SK-N-SH (cell line): ENCODE measurements around the gene EFTUD2. TPM values are rescaled to one million over a fixed set of nuclear protein-coding genes. Genes with fewer than 3 reads are reported as not detected.
A peak's percentile ranks its signal among the peaks of the same experiment; 100 is the strongest.

Source experiments
- CTCF ChIA-PET: fragments of 300-600, 350-600 bp; formaldehyde crosslinking; extraction: SDS; loops from one replicate; lab custom pipeline; 2021; lab: Yijun Ruan, JAX
- POLR2A ChIA-PET: fragments of 350-600 bp; sonication (Branson Sonifier 250); formaldehyde crosslinking; extraction: SDS; loops from one replicate; lab custom pipeline; 2020; ENCODE audit warnings: antibody characterized with exemption, inconsistent platforms; lab: Yijun Ruan, JAX
- DNase-seq: peaks from one replicate; pipeline ENCODE4 v3.0.0; 2012
- H2AFZ ChIP-seq: fragments of 200-600 bp; sonication (generic); 2 replicates; pipeline ENCODE4 v1.8.1; 2016; ENCODE audit warnings: antibody characterized with exemption, mild to moderate bottlenecking, low read depth
- H3F3A ChIP-seq: fragments of 200-600 bp; sonication (generic); replicated peaks from 2 replicates; pipeline ENCODE3; 2016; ENCODE audit warnings: antibody characterized with exemption, mild to moderate bottlenecking; ENCODE audit not compliant: insufficient read depth
- H3K27ac ChIP-seq, 2 experiments: fragments of 200-500 bp in 1 of 2; fragments of 200-600 bp in 1 of 2; sonication (Bioruptor generic) in 1 of 2; sonication (generic), shearing (Covaris generic) in 1 of 2; 2 replicates each; pipeline versions ENCODE4 v1.5.1 to v1.6.1; 2014 to 2016; ENCODE audit warnings: low read depth in 2 of 2, inconsistent platforms in 1 of 2, low read length in 1 of 2, mild to moderate bottlenecking in 1 of 2, mixed read lengths in 1 of 2
- H3K27me3 ChIP-seq: fragments of 200-600 bp; sonication (generic), shearing (Covaris generic); 2 replicates; pipeline ENCODE4 v1.6.1; 2016; ENCODE audit warnings: mixed run types; ENCODE audit not compliant: insufficient read depth
- H3K36me3 ChIP-seq, 2 experiments: fragments of 200-500 bp in 1 of 2; fragments of 200-600 bp in 1 of 2; sonication (Bioruptor generic) in 1 of 2; sonication (generic) in 1 of 2; replicated peaks in 1 of 2; 2 replicates each; pipeline versions ENCODE3 to v1.5.1; 2014 to 2016; ENCODE audit warnings: low read length in 1 of 2, mild to moderate bottlenecking in 1 of 2; ENCODE audit not compliant: insufficient read depth in 2 of 2, control insufficient read depth in 1 of 2
- H3K4me1 ChIP-seq, 2 experiments: fragments of 200-500 bp in 1 of 2; fragments of 200-600 bp in 1 of 2; sonication (Bioruptor generic) in 1 of 2; sonication (generic), shearing (Covaris generic) in 1 of 2; 2 replicates each; pipeline versions ENCODE4 v1.5.1 to v1.6.1; 2014 to 2016; ENCODE audit warnings: low read depth in 1 of 2, low read length in 1 of 2, mixed run types in 1 of 2; ENCODE audit not compliant: insufficient read depth in 2 of 2, control insufficient read depth in 1 of 2
- H3K4me2 ChIP-seq: fragments of 200-600 bp; sonication (generic), shearing (Covaris generic); 2 replicates; pipeline ENCODE4 v1.6.1; 2017; ENCODE audit warnings: mixed run types
- H3K4me3 ChIP-seq, 2 experiments: fragments of 200-500 bp in 1 of 2; fragments of 200-600 bp in 1 of 2; sonication (Bioruptor generic) in 1 of 2; sonication (generic), shearing (Covaris generic) in 1 of 2; 2 replicates each; pipeline versions ENCODE4 v1.5.1 to v1.8.1; 2014 to 2016; ENCODE audit warnings: low read depth in 2 of 2, inconsistent platforms in 1 of 2, low read length in 1 of 2, mild to moderate bottlenecking in 1 of 2, mixed read lengths in 1 of 2, moderate library complexity in 1 of 2
- H3K79me2 ChIP-seq: fragments of 200-600 bp; sonication (generic); 2 replicates; pipeline ENCODE4 v1.8.1; 2017; ENCODE audit warnings: mild to moderate bottlenecking; ENCODE audit not compliant: insufficient read depth
- H3K9ac ChIP-seq: fragments of 200-600 bp; sonication (generic); 2 replicates; pipeline ENCODE4 v1.6.1; 2017; ENCODE audit warnings: mixed run types
- H3K9me2 ChIP-seq: fragments of 200-600 bp; sonication (generic); 2 replicates; pipeline ENCODE4 v1.6.1; 2017; ENCODE audit warnings: mixed run types
- H3K9me3 ChIP-seq: fragments of 200-600 bp; sonication (generic); 2 replicates; pipeline ENCODE4 v1.6.1; 2017; ENCODE audit warnings: mixed run types, mild to moderate bottlenecking, moderate library complexity
- H4K20me1 ChIP-seq: fragments of 200-600 bp; sonication (generic); 2 replicates; pipeline ENCODE4 v1.6.1; 2017; ENCODE audit warnings: mild to moderate bottlenecking, mixed run types; ENCODE audit not compliant: insufficient read depth
- CHD2 ChIP-seq: fragments of 150-350 bp; IDR thresholded peaks from 2 replicates; pipeline ENCODE4 v1.6.1; 2018; ENCODE audit warnings: low read length; ENCODE audit not compliant: partially characterized antibody
- CTCF ChIP-seq: fragments of 200-600 bp; sonication (generic); IDR thresholded peaks from 2 replicates; pipeline ENCODE4 v1.6.1; 2017; ENCODE audit warnings: antibody characterized with exemption, mild to moderate bottlenecking, moderate library complexity
- ELF1 ChIP-seq: IDR thresholded peaks from 2 replicates; pipeline ENCODE4 v1.4.0; 2012
- EP300 ChIP-seq, 2 experiments: IDR thresholded peaks; 2 replicates each; pipeline versions ENCODE4 v1.4.0 to v1.6.1; 2012; ENCODE audit warnings: borderline replicate concordance in 1 of 2, low read depth in 1 of 2, low read length in 1 of 2
- EZH2phosphoT487 ChIP-seq: fragments of 200-600 bp; sonication (generic); IDR thresholded peaks from 2 replicates; pipeline ENCODE4 v1.6.1; 2017; ENCODE audit warnings: low read depth, mixed run types, mild to moderate bottlenecking, antibody characterized with exemption, moderate library complexity, borderline replicate concordance
- GATA2 ChIP-seq: sonication (generic); formaldehyde crosslinking; IDR thresholded peaks from 2 replicates; pipeline ENCODE4 v1.5.0; 2020; ENCODE audit warnings: mild to moderate bottlenecking, missing genetic modification reagents
- JUND ChIP-seq: IDR thresholded peaks from 2 replicates; pipeline ENCODE4 v1.4.0; 2012
- MAX ChIP-seq: IDR thresholded peaks from 2 replicates; pipeline ENCODE4 v1.4.0; 2012; ENCODE audit warnings: low read depth
- MEF2A ChIP-seq: IDR thresholded peaks from 2 replicates; pipeline ENCODE4 v1.4.0; 2012; ENCODE audit warnings: low read depth, borderline replicate concordance
- POLR2AphosphoS5 ChIP-seq: IDR thresholded peaks from 2 replicates; pipeline ENCODE4 v1.6.1; 2012; ENCODE audit warnings: low read depth, low read length
- RCOR1 ChIP-seq: fragments of 150-350 bp; IDR thresholded peaks from 2 replicates; pipeline ENCODE4 v1.6.1; 2017; ENCODE audit warnings: antibody characterized with exemption, low read length
- RFX5 ChIP-seq: IDR thresholded peaks from 2 replicates; pipeline ENCODE4 v1.6.1; 2012; ENCODE audit warnings: mild to moderate bottlenecking, improper control_type of control experiment, low read length
- RXRA ChIP-seq: IDR thresholded peaks from 2 replicates; pipeline ENCODE4 v1.4.0; 2012; ENCODE audit warnings: low read depth, mild to moderate bottlenecking, borderline replicate concordance
- SIN3A ChIP-seq: IDR thresholded peaks from 2 replicates; pipeline ENCODE4 v1.6.1; 2012; ENCODE audit warnings: low read depth, mild to moderate bottlenecking, low read length, moderate library complexity, borderline replicate concordance
- SMC3 ChIP-seq: IDR thresholded peaks from 2 replicates; pipeline ENCODE4 v1.6.1; 2012; ENCODE audit warnings: low read depth, low read length, improper control_type of control experiment
- TAF1 ChIP-seq: IDR thresholded peaks from 2 replicates; pipeline ENCODE4 v1.6.1; 2012; ENCODE audit warnings: low read depth, mild to moderate bottlenecking, low read length, moderate library complexity, borderline replicate concordance
- TCF12 ChIP-seq: IDR thresholded peaks from 2 replicates; pipeline ENCODE4 v1.4.0; 2012
- TEAD4 ChIP-seq: IDR thresholded peaks from 2 replicates; pipeline ENCODE4 v1.4.0; 2012; ENCODE audit warnings: mild to moderate bottlenecking, borderline replicate concordance; ENCODE audit not compliant: insufficient read depth
- USF2 ChIP-seq: fragments of 150-350 bp; IDR thresholded peaks from 2 replicates; pipeline ENCODE4 v1.6.1; 2017; ENCODE audit warnings: antibody characterized with exemption, low read length, low read depth, borderline replicate concordance
- YY1 ChIP-seq: IDR thresholded peaks from 2 replicates; pipeline ENCODE4 v1.4.0; 2012; ENCODE audit warnings: low read depth, mild to moderate bottlenecking
- WGBS: methylation state at CpG from one replicate; pipeline ENCODE4 v1.1.6; 2017; ENCODE audit warnings: low lambda C conversion rate; 5-methylcytosine and 5-hydroxymethylcytosine counted together
- polyA plus RNA-seq, 3 experiments: library from polyadenylated mRNA; depleted of rRNA; stranded (reverse); fragments of >200 nt; gene quantifications; 2 replicates each; pipeline ENCODE4 v1.2.3, GENCODE V29; 2012
- TF ChIP-seq, protein P1 (sequence below): IDR thresholded peaks from 2 replicates; pipeline ENCODE4 v1.4.0; 2012; ENCODE audit warnings: low read depth, borderline replicate concordance
- TF ChIP-seq, protein P2 (sequence below): IDR thresholded peaks from 2 replicates; pipeline ENCODE4 v1.6.1; 2012; ENCODE audit warnings: mild to moderate bottlenecking, low read depth, low read length, moderate library complexity

The EFTUD2 gene
- polyA plus RNA-seq, 1 of the 3 experiments (the other 2 are of a cell fraction): 82.9 TPM

GRCh38 chr17:44903012-44903685 is 3.9 kb upstream of the EFTUD2 start (continued):
- TF ChIP-seq RXRA (no peak), EZH2phosphoT487 (no peak), MAX (no peak), YY1 (no peak), CTCF (no peak), SIN3A (no peak), TCF12 (no peak), RCOR1 (no peak), GATA2 (CRISPR knock-in tag) (no peak), CHD2 (no peak)

- 85% methylated on average over 17 of the region's 17 CpGs for WGBS
- Histone ChIP-seq H3K27me3 (no peaks in the 10 kb centered on the region), H3K9me3 (no peaks in the 10 kb centered on the region), H3K9me2 (no peaks in the 10 kb centered on the region), H3K4me1 (peaks cover 8 to 47% of the 10 kb centered on the region in 2 experiments; a peak in 3 of 4 replicates), H3F3A (peaks cover 32% of the 10 kb centered on the region), H3K4me3 (no peak overlapping the region), H3K9ac (peak overlapping the region; percentile 47; the same call in 1 of the 2 replicates), H2AFZ (no peak overlapping the region; the same call in 1 of the 2 replicates), H4K20me1 (no peaks in the 10 kb centered on the region), H3K36me3 (no peaks in the 10 kb centered on the region), H3K4me2 (peak overlapping the region; percentile 91), H3K27ac (peak overlapping the region in 1 of 2 experiments; percentile 94; a peak in 2 of 4 replicates), H3K79me2 (peaks cover 19% of the 10 kb centered on the region)
- no peak for DNase-seq
- POLR2A ChIA-PET: no interaction called here
- CTCF ChIA-PET: interaction anchor here (1.1 to 6.8 kb wide), 7 partner anchors 9 to 247 kb away, joined by 3 to 38 read pairs (median 4); partner anchors contain the start of gene ACBD4
- TF ChIP-seq ELF1: no peak
- TF ChIP-seq EP300 (IDR thresholded peaks at IDR 0.05; ENCODE audit: borderline replicate concordance in 1 of 2, low read depth in 1 of 2, low read length in 1 of 2): no peak
- no peak for TF ChIP-seq RXRA
- no peak for TF ChIP-seq SMC3
- TF ChIP-seq, protein P1, sequence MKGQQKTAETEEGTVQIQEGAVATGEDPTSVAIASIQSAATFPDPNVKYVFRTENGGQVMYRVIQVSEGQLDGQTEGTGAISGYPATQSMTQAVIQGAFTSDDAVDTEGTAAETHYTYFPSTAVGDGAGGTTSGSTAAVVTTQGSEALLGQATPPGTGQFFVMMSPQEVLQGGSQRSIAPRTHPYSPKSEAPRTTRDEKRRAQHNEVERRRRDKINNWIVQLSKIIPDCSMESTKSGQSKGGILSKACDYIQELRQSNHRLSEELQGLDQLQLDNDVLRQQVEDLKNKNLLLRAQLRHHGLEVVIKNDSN: no peak
- TF ChIP-seq TEAD4: no peak
- no peak for TF ChIP-seq GATA2 (CRISPR knock-in tag)
- no peak for TF ChIP-seq YY1
- TF ChIP-seq, protein P2, sequence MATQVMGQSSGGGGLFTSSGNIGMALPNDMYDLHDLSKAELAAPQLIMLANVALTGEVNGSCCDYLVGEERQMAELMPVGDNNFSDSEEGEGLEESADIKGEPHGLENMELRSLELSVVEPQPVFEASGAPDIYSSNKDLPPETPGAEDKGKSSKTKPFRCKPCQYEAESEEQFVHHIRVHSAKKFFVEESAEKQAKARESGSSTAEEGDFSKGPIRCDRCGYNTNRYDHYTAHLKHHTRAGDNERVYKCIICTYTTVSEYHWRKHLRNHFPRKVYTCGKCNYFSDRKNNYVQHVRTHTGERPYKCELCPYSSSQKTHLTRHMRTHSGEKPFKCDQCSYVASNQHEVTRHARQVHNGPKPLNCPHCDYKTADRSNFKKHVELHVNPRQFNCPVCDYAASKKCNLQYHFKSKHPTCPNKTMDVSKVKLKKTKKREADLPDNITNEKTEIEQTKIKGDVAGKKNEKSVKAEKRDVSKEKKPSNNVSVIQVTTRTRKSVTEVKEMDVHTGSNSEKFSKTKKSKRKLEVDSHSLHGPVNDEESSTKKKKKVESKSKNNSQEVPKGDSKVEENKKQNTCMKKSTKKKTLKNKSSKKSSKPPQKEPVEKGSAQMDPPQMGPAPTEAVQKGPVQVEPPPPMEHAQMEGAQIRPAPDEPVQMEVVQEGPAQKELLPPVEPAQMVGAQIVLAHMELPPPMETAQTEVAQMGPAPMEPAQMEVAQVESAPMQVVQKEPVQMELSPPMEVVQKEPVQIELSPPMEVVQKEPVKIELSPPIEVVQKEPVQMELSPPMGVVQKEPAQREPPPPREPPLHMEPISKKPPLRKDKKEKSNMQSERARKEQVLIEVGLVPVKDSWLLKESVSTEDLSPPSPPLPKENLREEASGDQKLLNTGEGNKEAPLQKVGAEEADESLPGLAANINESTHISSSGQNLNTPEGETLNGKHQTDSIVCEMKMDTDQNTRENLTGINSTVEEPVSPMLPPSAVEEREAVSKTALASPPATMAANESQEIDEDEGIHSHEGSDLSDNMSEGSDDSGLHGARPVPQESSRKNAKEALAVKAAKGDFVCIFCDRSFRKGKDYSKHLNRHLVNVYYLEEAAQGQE: no peak
- TF ChIP-seq TAF1: no peak
- no peak for TF ChIP-seq MEF2A
- no peak for TF ChIP-seq CHD2
- no peak for TF ChIP-seq USF2
- no peak for TF ChIP-seq POLR2AphosphoS5
- no peak for TF ChIP-seq JUND
- no peak for TF ChIP-seq RFX5
- no peak for TF ChIP-seq MAX
Measured at GRCh38 chr17:44902135-44902760, 3.0 kb upstream of the EFTUD2 start.
